ENCODE results near the gene TKTL1.
"Not testable (repeated sequence)": the region's sequence is repeated elsewhere in the genome, so short reads cannot be mapped to it uniquely, and the experiment has no call there.

The TKTL1 gene, protein sequence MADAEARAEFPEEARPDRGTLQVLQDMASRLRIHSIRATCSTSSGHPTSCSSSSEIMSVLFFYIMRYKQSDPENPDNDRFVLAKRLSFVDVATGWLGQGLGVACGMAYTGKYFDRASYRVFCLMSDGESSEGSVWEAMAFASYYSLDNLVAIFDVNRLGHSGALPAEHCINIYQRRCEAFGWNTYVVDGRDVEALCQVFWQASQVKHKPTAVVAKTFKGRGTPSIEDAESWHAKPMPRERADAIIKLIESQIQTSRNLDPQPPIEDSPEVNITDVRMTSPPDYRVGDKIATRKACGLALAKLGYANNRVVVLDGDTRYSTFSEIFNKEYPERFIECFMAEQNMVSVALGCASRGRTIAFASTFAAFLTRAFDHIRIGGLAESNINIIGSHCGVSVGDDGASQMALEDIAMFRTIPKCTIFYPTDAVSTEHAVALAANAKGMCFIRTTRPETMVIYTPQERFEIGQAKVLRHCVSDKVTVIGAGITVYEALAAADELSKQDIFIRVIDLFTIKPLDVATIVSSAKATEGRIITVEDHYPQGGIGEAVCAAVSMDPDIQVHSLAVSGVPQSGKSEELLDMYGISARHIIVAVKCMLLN

DNA sequence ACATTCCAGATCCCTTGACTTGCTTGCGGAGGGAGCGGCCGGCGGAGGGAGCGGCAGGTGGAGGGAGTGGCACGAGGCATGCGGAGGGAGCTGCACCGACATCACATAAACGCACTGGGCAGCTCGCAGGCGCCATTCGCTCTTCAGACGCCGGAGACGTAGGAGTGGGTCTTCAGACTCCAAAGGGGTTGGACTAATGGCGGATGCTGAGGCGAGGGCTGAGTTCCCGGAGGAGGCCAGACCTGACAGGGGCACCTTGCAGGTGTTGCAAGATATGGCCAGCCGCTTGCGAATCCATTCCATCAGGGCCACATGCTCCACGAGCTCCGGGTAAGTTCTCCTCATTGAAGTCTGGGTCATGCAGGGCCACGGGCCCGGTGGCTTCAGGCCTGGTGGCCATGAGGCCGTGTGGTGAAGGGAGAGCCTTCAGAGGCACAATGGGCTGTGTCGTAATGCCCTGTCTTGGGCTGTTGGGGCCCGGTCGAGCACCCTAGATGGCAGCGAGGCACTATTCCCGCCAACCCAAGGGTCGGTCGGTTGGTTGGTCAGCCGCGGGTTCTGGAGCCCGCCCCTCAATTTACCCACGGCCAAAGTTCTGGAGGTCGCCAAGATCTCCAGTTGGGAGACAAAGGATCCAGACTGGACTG is at the start of gene TKTL1:
Gene TKTL1 (plus strand): TSS at position 132 of the 647 bp plus-strand sequence. CDS start 65 bp downstream, at position 197.
- DNase-seq (ENCODE audit: low spot score) = no peak

DNA sequence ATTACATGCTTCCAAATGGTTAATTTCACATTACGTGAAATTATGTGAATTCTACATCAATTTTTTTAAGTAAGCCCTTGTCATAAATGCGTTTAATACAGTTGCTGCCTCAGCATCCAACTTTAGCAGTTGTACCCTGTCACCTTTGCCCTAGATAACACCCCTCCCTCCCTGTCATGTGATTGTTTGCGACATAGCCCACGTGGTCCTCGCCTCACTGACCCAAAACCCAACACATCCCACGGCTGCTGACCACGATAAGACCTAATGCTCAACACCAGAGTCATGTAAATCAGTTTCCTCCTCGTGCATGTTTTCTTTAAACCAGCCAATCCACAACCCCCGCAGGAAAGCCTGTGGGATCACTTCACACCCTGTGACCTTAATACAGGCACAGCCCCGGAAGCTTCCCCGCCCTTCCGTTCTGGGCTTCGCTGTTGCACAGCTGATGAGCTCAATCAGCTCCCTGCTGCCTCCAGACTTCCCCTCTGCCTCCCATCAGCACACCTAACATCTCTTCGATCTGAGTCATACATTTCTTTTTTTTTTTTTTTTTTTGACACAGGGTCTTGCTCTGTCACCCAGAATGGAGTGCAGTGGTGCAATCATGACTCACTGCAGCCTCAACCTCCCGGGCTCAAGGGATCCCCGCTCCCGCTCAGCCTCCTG is 48.1 kb upstream of the TKTL1 start:
- not testable (repeated sequence) for DNase-seq (ENCODE audit: low spot score)

DNA sequence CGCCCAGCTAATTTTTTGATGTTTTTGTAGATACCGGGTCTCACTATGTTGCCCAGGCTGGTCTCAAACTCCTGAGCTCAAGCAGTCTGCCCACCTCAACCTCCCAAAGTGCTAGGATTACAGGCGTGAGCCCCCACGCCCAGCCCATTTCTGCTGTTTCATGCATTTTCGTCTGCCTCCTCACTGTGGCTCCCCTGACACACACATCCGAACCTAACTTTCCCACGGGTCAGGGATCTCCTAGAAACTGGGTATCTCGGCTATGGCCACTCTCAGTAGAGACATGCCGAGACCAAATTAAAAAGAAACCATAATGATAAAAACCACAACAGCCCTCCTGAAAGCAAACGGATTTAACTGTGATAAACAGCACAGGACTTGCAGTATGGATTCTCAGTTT is 47.5 kb upstream of the TKTL1 start:
- DNase-seq (ENCODE audit: low spot score) = not testable (repeated sequence)

DNA sequence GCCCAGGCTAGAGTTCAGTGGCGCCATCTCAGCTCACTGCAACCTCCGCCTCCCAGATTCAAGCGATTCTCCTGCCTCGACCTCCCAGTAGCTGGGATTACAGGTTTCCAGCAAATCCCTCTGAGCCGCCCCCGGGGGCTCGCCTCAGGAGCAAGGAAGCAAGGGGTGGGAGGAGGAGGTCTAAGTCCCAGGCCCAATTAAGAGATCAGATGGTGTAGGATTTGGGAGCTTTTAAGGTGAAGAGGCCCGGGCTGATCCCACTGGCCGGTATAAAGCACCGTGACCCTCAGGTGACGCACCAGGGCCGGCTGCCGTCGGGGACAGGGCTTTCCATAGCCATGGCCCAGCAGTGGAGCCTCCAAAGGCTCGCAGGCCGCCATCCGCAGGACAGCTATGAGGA is 38.3 kb upstream of the TKTL1 start, which contains the start of gene OPN1MW3:
Gene OPN1MW3 (plus strand): TSS at position 301 of the 400 bp plus-strand sequence. CDS start 38 bp downstream, at position 339.
- not testable (repeated sequence) for DNase-seq (ENCODE audit: low spot score)

DNA sequence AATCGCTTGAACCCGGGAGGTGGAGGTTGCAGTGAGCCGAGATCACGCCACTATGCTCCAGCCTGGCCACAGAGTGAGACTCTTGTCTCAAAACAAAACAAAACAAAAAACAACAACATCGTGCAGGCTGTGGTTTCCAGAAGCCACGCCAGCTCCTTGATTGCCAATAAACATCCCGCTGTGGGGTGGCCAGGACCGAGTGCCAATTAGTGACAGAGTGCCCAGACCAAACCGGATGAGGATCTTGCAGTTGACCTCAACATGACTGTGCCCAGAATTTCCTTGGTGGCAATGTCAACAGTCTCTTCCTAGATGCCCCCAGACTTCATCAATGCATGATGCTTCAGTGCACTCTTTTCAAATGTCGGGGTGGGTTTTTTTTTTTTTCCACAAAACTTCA is 36.9 kb upstream of the TKTL1 start:
- DNase-seq (ENCODE audit: low spot score) = not testable (repeated sequence)

DNA sequence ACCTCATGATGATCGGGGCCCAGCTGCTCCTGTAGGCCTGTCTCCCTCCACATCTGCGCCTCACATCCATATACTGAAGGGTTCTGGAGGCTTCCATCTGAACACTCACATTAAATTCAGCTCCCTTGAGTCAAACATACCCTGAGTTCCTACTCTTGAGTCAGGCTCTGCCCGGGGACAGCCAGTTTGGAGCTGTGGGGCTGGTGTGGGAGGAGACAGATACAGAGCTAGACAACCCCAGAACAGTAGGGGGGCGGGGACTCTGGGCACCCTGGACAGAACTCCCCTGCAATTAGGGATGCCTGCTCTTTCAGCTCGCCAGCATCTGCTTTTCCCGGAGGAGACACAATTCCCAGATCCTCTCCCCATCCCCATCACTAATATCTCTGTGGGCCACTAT is 32.5 kb upstream of the TKTL1 start:
- DNase-seq (ENCODE audit: low spot score) = not testable (repeated sequence)

DNA sequence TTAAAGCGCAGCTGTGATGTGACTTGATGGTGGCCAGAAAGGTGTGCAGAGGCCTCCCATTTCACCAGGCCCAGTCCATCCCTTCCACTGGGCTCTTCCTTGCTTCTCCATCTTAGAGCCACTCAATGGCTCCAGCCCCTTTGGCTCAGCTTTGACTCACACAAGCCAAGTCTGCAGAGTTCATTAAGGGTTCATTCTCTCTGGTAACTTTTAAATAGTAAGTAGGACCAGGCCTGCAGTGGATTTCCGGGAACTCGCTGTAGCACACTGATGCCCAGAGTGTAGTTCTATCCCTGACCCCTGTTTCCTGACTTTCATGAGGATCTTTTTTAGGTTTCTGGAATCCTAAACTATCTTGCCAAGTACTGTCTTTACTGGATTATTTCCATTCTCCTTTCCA is 26.4 kb upstream of the TKTL1 start:
- not testable (repeated sequence) for DNase-seq (ENCODE audit: low spot score)

DNA sequence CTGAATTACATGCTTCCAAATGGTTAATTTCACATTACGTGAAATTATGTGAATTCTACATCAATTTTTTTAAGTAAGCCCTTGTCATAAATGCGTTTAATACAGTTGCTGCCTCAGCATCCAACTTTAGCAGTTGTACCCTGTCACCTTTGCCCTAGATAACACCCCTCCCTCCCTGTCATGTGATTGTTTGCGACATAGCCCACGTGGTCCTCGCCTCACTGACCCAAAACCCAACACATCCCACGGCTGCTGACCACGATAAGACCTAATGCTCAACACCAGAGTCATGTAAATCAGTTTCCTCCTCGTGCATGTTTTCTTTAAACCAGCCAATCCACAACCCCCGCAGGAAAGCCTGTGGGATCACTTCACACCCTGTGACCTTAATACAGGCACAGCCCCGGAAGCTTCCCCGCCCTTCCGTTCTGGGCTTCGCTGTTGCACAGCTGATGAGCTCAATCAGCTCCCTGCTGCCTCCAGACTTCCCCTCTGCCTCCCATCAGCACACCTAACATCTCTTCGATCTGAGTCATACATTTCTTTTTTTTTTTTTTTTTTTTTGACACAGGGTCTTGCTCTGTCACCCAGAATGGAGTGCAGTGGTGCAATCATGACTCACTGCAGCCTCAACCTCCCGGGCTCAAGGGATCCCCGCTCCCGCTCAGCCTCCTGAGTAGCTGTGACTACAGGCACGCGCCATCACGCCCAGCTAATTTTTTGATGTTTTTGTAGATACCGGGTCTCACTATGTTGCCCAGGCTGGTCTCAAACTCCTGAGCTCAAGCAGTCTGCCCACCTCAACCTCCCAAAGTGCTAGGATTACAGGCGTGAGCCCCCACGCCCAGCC is 10.9 kb upstream of the TKTL1 start:
- not testable (repeated sequence) for DNase-seq (ENCODE audit: low spot score)

DNA sequence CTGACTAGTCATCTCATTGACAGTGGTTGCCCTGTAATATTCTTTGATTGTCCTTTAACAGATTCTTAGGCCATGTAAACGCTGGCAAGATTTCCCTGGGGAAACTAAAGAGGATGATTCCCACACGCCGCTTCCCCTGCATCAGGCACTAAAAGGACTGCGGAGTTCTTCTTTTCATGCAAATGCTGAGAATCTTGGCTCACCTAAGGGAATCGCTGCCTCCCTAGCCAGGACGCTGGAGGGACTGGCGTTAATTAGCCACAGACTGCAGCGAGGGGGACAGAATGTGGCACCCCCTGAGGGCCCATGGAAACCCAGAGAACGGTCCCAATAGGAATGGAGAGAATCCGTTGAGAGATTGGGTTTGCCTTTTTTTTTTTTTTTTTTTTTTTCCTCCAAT is 9.2 kb upstream of the TKTL1 start:
- DNase-seq (ENCODE audit: low spot score) = not testable (repeated sequence)

DNA sequence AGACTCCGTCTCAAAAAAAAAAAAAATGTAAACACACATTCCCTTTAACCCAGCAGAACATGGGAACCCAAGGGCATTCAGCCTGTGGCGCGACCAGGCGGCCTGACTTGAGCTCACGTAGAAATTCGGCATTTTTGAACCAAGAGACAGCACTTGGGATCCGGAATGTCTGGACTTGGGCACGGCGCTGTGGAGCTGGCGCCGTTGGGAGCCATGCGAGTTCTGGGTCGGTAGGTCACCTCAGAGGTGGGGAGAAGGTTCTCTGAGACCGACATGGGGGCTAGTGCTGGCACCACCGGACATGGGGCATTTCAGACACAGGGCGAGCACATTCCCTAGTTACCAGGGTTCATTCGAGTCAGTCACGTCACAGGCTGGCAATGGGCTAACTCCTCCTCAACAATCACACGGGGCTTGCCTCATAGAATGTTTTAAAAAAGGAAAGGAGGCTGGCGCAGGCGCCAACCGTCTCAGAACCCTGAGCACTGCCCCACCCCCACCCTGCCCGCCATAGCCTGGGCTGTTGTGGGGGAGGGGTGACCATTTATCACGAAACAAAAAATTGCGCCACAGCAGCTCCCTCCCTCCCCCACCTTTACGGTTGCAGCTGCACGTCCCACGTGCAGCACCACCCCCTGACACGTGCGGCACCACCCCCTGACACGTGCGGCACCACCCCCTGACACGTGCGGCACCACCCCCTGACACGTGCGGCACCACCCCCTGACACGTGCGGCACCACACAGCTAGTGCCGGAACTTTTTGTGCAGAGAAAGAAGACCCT is 612 bp upstream of the TKTL1 start, which contains the start of gene TEX28:
Gene TEX28 (minus strand): TSS at position 334 of the 784 bp plus-strand sequence. CDS start 3,007 bp downstream, outside the sequence.
- no peak for DNase-seq (ENCODE audit: low spot score)

DNA sequence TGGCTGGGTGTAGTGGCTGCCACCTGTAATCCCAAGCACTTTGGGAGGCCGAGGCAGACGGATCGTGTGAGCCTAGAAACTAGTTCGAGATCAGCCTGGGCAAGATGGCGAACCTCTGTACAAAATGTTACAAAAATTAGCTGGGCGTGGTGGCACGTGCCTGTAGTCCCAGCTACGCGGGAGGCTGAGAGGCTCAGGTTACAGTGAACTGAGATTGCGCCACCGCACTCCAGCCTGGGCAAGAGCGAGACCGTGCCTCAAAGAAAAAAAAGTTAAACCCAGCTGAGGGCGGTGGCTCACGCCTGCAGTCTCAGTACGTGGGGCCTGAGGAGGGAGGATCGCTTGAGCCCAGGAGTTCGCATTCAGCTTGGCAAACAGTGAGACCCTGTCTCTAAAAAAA is 1.1 kb downstream of the TKTL1 start:
- no peak for DNase-seq (ENCODE audit: low spot score)

DNA sequence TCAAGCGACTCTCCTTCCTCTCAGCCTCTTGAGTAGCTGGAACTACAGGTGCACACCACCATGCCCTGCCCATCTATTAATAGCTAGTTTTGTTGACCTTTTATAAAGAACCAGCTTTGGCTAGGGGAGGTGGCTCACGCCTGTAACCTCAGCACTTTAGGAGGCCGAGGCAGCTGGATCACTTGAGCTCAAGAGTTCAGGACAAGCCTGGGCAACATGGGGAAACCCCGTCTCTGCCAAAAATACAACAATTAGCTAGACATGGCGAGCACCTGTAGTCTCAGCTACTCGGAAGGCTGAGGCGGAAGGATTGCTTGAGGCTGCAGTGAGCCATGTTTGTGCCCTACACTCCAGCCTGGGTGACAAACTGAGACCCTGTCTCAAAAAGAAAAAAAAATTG is 2.7 kb downstream of the TKTL1 start:
- DNase-seq (ENCODE audit: low spot score) = no peak

DNA sequence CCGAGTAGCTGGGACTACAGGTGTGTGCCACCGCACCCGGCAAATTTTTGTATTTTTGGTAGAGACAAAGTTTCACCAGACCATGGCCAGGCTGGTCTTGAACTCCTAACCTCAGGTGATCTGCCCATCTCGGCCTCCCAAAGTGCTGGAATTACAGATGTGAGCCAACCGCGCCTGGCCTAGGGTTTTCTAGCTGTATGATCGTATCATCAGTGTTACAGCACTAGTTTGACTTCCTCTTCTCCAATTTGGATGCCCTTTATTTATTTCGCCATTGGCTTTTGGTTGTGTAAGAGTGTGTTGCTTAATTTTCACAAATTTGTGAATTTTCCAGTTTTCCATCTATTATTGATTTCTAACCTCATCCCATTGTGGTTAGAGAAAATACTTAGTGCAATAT is 5.2 kb downstream of the TKTL1 start:
- no peak for DNase-seq (ENCODE audit: low spot score)

DNA sequence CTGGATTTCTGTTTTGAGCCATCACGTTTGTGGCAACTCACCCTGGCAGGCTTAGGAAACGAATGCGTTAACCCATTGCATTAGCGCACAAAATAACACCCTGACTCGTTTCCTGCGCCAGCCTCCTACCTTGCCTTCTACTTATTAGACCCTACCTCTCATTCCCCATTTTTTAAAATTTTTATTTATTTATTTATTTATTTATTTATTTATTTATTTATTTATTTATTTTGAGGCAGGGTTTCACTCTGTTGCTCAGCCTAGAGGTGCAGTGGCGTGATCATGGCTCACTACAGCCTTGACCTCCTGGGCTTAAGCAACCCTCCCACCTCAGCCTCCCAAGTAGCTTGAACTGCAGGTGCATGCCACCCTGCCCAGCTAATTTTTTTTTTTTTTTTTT is 7.4 kb downstream of the TKTL1 start:
- not testable (repeated sequence) for DNase-seq (ENCODE audit: low spot score)

DNA sequence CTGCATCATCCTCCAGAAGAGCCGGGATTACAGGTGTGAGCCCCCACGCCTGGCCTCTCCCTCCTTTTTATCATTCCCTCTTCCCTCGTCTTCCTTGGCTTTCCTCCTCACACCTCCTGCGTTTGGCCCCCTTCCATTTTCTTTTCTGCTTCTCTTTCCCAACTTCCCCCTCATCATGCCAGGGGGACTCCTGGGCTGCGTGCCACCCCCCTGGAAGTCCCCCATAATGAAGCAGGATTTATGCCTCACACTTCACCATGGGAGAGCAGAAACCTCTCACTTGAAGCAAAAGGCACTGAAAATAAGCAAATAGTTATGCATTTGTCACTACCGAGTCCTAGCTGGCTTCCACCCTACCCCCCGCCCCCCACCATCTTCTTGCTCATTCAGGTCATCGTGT is 7.9 kb downstream of the TKTL1 start:
- DNase-seq (ENCODE audit: low spot score) = no peak

DNA sequence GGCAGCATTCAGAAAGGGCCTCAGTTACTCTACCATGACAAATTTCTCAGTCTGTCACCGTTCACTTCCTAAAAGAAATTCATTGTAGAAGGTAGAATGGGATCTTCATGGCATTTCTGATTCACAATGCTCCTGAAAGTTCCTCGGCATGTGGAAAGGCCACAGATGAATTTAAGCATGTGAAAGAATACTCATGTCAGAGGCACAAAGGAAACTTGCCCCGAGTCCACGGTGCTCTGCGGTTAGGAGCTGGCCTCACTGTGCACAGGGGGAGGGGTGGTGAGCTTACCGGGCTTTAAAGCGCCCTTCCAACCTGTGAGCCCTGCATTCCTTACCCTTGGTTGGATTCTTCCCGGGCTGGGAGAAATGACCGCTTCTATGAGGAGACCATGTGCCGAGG is 9.3 kb downstream of the TKTL1 start:
- DNase-seq (ENCODE audit: low spot score) = no peak

DNA sequence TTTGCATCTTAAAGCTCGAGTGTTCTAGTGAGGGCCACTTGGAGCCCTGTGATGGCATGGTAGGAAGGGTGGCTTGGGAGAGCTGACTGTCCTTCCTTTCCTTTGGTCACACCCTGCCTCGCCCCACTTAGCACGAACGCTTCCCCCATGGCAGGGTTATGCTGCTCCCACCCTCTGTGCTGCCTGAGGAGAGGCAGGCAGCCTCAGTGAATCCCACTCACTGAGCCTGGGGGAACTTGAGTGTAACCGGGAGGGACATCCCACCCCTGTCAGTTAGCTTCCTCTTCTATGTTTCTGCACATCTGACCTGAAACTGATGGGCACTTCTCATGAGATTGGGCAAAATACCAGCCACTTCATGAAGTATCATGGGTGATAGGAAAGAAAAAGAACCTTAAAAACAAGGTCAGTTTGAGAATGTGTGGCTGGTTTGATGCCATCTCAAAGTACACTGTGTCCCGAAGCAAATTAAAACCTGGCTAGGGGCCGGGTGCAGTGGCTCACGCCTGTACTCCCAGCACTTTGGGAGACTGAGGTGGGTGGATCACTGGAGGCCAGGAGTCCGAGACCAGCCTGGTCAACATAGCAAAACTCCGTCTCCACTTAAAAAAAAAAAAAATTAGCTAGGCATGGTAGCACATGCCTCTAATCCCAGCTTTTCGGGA is 10.1 kb downstream of the TKTL1 start:
- no peak for DNase-seq (ENCODE audit: low spot score)

DNA sequence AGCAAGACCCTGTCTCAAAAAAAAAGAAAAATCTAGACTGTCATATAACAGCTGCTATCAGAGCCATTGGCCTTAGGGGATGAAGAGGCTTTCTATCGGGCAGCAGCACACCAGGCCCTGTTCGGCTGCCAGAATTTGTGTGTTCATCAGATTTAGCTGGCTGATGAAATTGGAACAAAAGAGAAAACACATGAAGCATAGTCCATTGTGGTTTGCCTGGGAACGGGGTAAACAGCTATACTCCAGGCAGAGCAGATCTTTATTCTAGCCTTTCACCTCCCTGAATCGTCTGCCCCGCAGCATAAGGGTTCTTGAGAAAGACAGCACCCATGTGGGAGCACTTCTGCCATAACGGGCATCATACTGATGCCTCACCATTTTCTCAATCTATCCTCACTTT is 11.6 kb downstream of the TKTL1 start:
- DNase-seq (ENCODE audit: low spot score) = no peak

DNA sequence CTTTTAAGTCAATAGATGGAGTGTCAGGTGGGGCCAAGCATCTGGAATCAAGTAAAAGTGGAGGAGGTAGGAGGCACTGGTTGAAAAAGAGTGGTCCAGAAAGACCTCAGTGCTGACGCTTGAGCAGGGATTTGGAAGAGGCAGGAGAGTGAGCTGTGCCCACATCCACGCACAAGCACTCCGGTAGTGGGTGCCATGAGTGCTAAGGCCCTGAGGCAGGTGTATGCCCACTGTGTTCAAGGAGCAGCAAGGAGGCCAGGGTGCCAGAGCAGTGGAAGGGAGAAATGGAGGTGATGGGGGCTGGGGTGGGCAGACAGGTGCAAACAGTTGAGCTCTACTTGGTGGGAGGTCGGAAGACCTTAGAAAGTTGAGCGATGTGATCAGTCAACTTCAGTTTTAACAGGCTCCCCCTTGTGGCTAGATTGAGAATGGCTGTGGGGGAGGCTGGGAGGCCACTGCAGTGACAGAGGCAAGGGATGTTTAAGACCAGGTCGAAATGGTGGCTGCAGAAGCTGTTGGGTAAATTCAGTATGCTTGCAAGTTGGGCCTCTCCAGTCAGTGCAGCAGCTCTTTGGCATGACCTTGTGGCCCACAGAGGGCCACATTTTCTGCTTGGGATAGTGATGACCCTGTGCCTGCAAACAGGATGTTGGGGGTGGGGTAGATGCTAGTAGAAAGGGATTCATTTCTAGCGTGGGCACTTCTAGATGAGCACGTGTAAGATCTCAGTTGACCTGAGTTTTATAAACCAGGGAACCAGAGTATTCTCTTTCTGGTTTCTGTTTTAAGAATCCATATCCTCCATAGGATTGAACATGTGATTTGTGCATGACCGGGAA is 12.7 kb downstream of the TKTL1 start:
- DNase-seq (ENCODE audit: low spot score) = peak; percentile 52

Data from AG08395 (cell line).